ENCODE data around the gene TNFRSF4. TPM values are rescaled to one million over a fixed set of nuclear protein-coding genes. Genes with fewer than 3 reads are reported as not detected.

TNFRSF4 gene
- total RNA-seq, 1 donor from 2014 or later, result not detected

- H3K27ac ChIP-seq, result no peak overlapping the region
- H3K4me3 ChIP-seq, result no peak overlapping the region
- no peaks in the 10 kb centered on the region for H3K4me1 ChIP-seq
- intact Hi-C loops (cut with DNase I), result no loop called here
- TF ChIP-seq CTCF (IDR thresholded peaks at IDR 0.05) (no peak), POLR2A (IDR thresholded peaks at IDR 0.05) (no peak), POLR2AphosphoS5 (IDR thresholded peaks at IDR 0.05; ENCODE audit: insufficient read depth in 1 of 2, low read depth in 1 of 2) (no peak)
- H3K9me3 ChIP-seq, result no peaks in the 10 kb centered on the region
- no peaks in the 10 kb centered on the region for H3K36me3 ChIP-seq
- peaks cover 4% of the 10 kb centered on the region for H3K27me3 ChIP-seq
- no peak for DNase-seq (ENCODE audit: extremely low spot score in 2 of 2)
These were observed 31.3 kb downstream of the TNFRSF4 start for GRCh38 chr1:1182491-1183220.

- Histone ChIP-seq H3K27ac (no peak overlapping the region), H3K4me1 (no peaks in the 10 kb centered on the region), H3K27me3 (peaks cover 4% of the 10 kb centered on the region), H3K4me3 (no peak overlapping the region), H3K9me3 (no peaks in the 10 kb centered on the region), H3K36me3 (no peaks in the 10 kb centered on the region)
- intact Hi-C loops (cut with DNase I), result no loop called here
- TF ChIP-seq CTCF (IDR thresholded peaks at IDR 0.05), result no peak
- TF ChIP-seq POLR2A (IDR thresholded peaks at IDR 0.05), result no peak
- TF ChIP-seq POLR2AphosphoS5 (IDR thresholded peaks at IDR 0.05; ENCODE audit: insufficient read depth in 1 of 2, low read depth in 1 of 2), result no peak
- DNase-seq (ENCODE audit: extremely low spot score in 2 of 2), result no peak
These were observed 32.0 kb downstream of the TNFRSF4 start for GRCh38 chr1:1181938-1182410.

GRCh38 chr1:1181129-1181937 is 32.6 kb downstream of the TNFRSF4 start:
- intact Hi-C loops (cut with DNase I), result no loop called here
- Histone ChIP-seq H3K27ac (no peak overlapping the region), H3K27me3 (peaks cover 4% of the 10 kb centered on the region), H3K9me3 (no peaks in the 10 kb centered on the region), H3K4me3 (no peak overlapping the region), H3K4me1 (no peaks in the 10 kb centered on the region), H3K36me3 (no peaks in the 10 kb centered on the region)
- DNase-seq (ENCODE audit: extremely low spot score in 2 of 2), result no peak
- TF ChIP-seq POLR2AphosphoS5 (IDR thresholded peaks at IDR 0.05; ENCODE audit: insufficient read depth in 1 of 2, low read depth in 1 of 2) (no peak), CTCF (IDR thresholded peaks at IDR 0.05) (no peak), POLR2A (IDR thresholded peaks at IDR 0.05) (no peak)

- H3K4me1 ChIP-seq, result no peaks in the 10 kb centered on the region
- no peaks in the 10 kb centered on the region for H3K36me3 ChIP-seq
- H3K9me3 ChIP-seq, result no peaks in the 10 kb centered on the region
- intact Hi-C loops (cut with DNase I), result no loop called here
- DNase-seq (ENCODE audit: extremely low spot score in 2 of 2), result no peak
- H3K27me3 ChIP-seq, result peaks cover 4% of the 10 kb centered on the region
- TF ChIP-seq CTCF (IDR thresholded peaks at IDR 0.05) (no peak), POLR2A (IDR thresholded peaks at IDR 0.05) (no peak), POLR2AphosphoS5 (IDR thresholded peaks at IDR 0.05; ENCODE audit: insufficient read depth in 1 of 2, low read depth in 1 of 2) (no peak)
- H3K27ac ChIP-seq, result no peak overlapping the region
- H3K4me3 ChIP-seq, result no peak overlapping the region
These were observed 33.7 kb downstream of the TNFRSF4 start for GRCh38 chr1:1179983-1180861.
